ENCODE data around the gene OSBPL3. TPM values are rescaled to one million over a fixed set of nuclear protein-coding genes. Genes with fewer than 3 reads are reported as not detected.

OSBPL3 gene
- total and polyA plus RNA-seq, 2 donors (not counting 1 experiment from before 2014, with no cell fraction given) = 22.7 to 70.2 TPM

DNA sequence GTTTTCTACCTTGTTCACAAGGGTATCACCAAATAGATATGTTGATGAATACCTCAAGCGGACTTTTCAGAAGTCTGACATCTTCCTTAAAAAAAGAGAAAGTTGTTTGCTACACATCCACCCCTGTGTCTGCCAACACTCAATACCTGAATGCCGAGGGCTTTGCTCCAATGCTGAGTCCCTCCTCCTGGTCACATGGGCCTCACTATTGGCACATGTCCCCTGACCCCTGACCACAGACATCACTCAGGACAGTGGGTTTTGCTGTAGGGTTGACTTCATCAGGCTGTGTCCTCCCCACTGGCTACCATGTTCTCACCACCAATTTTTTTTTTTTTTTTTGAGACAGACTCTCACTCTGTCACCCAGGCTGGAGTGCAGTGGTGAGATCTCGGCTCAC is 76.4 kb downstream of the OSBPL3 start:
- TF ChIP-seq, protein P1, sequence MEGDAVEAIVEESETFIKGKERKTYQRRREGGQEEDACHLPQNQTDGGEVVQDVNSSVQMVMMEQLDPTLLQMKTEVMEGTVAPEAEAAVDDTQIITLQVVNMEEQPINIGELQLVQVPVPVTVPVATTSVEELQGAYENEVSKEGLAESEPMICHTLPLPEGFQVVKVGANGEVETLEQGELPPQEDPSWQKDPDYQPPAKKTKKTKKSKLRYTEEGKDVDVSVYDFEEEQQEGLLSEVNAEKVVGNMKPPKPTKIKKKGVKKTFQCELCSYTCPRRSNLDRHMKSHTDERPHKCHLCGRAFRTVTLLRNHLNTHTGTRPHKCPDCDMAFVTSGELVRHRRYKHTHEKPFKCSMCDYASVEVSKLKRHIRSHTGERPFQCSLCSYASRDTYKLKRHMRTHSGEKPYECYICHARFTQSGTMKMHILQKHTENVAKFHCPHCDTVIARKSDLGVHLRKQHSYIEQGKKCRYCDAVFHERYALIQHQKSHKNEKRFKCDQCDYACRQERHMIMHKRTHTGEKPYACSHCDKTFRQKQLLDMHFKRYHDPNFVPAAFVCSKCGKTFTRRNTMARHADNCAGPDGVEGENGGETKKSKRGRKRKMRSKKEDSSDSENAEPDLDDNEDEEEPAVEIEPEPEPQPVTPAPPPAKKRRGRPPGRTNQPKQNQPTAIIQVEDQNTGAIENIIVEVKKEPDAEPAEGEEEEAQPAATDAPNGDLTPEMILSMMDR (conservative IDR thresholded peaks at IDR 0.05 in 1 of 2, IDR thresholded peaks at IDR 0.05 in 1 of 2; ENCODE audit: low read depth in 1 of 2, low read length in 2 of 2) = no peak
- no peak for TF ChIP-seq EZH2 (IDR thresholded peaks at IDR 0.05; ENCODE audit: low read length, missing control alignments)
- H3K9me3 ChIP-seq (ENCODE audit: control insufficient read depth, insufficient read depth, low read depth, low read length) = no peaks in the 10 kb centered on the region
- DNase-seq (ENCODE audit: low read depth in 2 of 2) = no peak
- H3K4me3 ChIP-seq (replicated peaks in 1 of 4; ENCODE audit: control extremely low read depth in 1 of 4, insufficient read depth in 1 of 4, low read depth in 3 of 4, low read length in 4 of 4) = no peak overlapping the region
- no peak overlapping the region for H3K27ac ChIP-seq (ENCODE audit: insufficient read depth, low read length)
- H3K4me1 ChIP-seq (ENCODE audit: control insufficient read depth, extremely low read depth, insufficient read depth, low read length) = peaks cover 2% of the 10 kb centered on the region
- H3K79me2 ChIP-seq (ENCODE audit: control insufficient read depth, insufficient read depth, low read length) = peaks cover 35% of the 10 kb centered on the region
- H3K27me3 ChIP-seq (ENCODE audit: control insufficient read depth, insufficient read depth, low read length) = no peaks in the 10 kb centered on the region
- H3K9ac ChIP-seq (ENCODE audit: insufficient read depth, low read length) = no peak overlapping the region
- H4K20me1 ChIP-seq (ENCODE audit: control insufficient read depth, extremely low read depth, insufficient read depth, low read length) = peaks cover 2% of the 10 kb centered on the region
- H3K36me3 ChIP-seq (ENCODE audit: control insufficient read depth, insufficient read depth, low read length) = no peaks in the 10 kb centered on the region
- no peak overlapping the region for H3K4me2 ChIP-seq (ENCODE audit: extremely low read depth, insufficient read depth, low read length)
- H2AFZ ChIP-seq (ENCODE audit: low read length) = no peak overlapping the region

DNA sequence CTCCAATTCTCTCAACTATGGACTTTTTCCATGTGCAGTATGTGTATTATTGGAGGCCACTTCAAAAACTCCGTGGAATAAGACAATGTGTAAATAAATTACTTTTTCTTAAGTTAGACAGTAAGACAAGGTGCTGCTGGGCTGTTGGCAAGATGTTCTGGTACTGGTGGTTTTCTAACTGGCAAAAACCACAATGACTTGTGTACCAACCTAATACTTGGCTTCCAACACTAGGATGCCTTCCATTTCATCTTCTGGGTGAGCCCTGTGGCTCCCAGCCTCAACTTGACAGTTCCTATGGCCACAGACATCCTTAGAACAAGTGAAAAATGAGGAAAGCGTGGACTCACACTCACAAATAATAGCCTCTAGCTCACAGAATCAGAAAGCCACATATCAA is 77.0 kb downstream of the OSBPL3 start:
- H3K27ac ChIP-seq (ENCODE audit: insufficient read depth, low read length) = no peak overlapping the region
- H3K4me3 ChIP-seq (replicated peaks in 1 of 4; ENCODE audit: control extremely low read depth in 1 of 4, insufficient read depth in 1 of 4, low read depth in 3 of 4, low read length in 4 of 4) = no peak overlapping the region
- H3K36me3 ChIP-seq (ENCODE audit: control insufficient read depth, insufficient read depth, low read length) = no peaks in the 10 kb centered on the region
- no peak overlapping the region for H3K4me2 ChIP-seq (ENCODE audit: extremely low read depth, insufficient read depth, low read length)
- no peak for TF ChIP-seq EZH2 (IDR thresholded peaks at IDR 0.05; ENCODE audit: low read length, missing control alignments)
- TF ChIP-seq, protein P1 (conservative IDR thresholded peaks at IDR 0.05 in 1 of 2, IDR thresholded peaks at IDR 0.05 in 1 of 2; ENCODE audit: low read depth in 1 of 2, low read length in 2 of 2) = no peak
- H3K27me3 ChIP-seq (ENCODE audit: control insufficient read depth, insufficient read depth, low read length) = no peaks in the 10 kb centered on the region
- H3K9ac ChIP-seq (ENCODE audit: insufficient read depth, low read length) = no peak overlapping the region
- peaks cover 2% of the 10 kb centered on the region for H4K20me1 ChIP-seq (ENCODE audit: control insufficient read depth, extremely low read depth, insufficient read depth, low read length)
- DNase-seq (ENCODE audit: low read depth in 2 of 2) = no peak
- H3K4me1 ChIP-seq (ENCODE audit: control insufficient read depth, extremely low read depth, insufficient read depth, low read length) = no peaks in the 10 kb centered on the region
- H3K9me3 ChIP-seq (ENCODE audit: control insufficient read depth, insufficient read depth, low read depth, low read length) = no peaks in the 10 kb centered on the region
- peaks cover 40% of the 10 kb centered on the region for H3K79me2 ChIP-seq (ENCODE audit: control insufficient read depth, insufficient read depth, low read length)
- H2AFZ ChIP-seq (ENCODE audit: low read length) = no peak overlapping the region

DNA sequence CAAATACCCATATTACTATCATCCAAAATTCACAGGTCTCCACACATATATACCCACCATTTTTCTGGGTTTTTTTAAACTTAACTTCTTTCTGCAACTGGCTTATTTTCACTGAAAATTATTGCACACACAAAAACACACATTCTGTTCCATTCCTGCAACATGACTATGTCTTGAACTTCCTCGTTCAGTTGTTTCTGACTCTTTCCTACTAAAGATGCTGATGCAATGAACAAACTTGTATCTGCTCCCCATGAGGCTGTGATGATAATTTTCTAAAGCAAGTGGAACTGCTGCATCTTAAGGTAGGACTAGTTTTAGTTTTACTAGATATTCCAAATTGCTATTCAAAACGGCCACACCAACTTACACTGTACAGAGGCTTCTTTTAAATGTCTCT is 77.7 kb downstream of the OSBPL3 start:
- TF ChIP-seq, protein P1 (conservative IDR thresholded peaks at IDR 0.05 in 1 of 2, IDR thresholded peaks at IDR 0.05 in 1 of 2; ENCODE audit: low read depth in 1 of 2, low read length in 2 of 2) = no peak
- no peak for TF ChIP-seq EZH2 (IDR thresholded peaks at IDR 0.05; ENCODE audit: low read length, missing control alignments)
- Histone ChIP-seq H3K27ac (ENCODE audit: insufficient read depth, low read length) (no peak overlapping the region), H4K20me1 (ENCODE audit: control insufficient read depth, extremely low read depth, insufficient read depth, low read length) (peaks cover 2% of the 10 kb centered on the region), H3K27me3 (ENCODE audit: control insufficient read depth, insufficient read depth, low read length) (no peaks in the 10 kb centered on the region), H3K79me2 (ENCODE audit: control insufficient read depth, insufficient read depth, low read length) (peaks cover 44% of the 10 kb centered on the region), H3K36me3 (ENCODE audit: control insufficient read depth, insufficient read depth, low read length) (no peaks in the 10 kb centered on the region), H3K9ac (ENCODE audit: insufficient read depth, low read length) (no peak overlapping the region), H3K4me3 (replicated peaks in 1 of 4; ENCODE audit: control extremely low read depth in 1 of 4, insufficient read depth in 1 of 4, low read depth in 3 of 4, low read length in 4 of 4) (no peak overlapping the region), H3K4me2 (ENCODE audit: extremely low read depth, insufficient read depth, low read length) (no peak overlapping the region), H2AFZ (ENCODE audit: low read length) (no peak overlapping the region), H3K4me1 (ENCODE audit: control insufficient read depth, extremely low read depth, insufficient read depth, low read length) (no peaks in the 10 kb centered on the region), H3K9me3 (ENCODE audit: control insufficient read depth, insufficient read depth, low read depth, low read length) (no peaks in the 10 kb centered on the region)
- peak in 1 of 2 donors; percentile 56 for DNase-seq (ENCODE audit: low read depth in 2 of 2)

Measured in fibroblast of lung (primary cell).